CD14-positive monocyte (primary cell): ENCODE results near the gene MED6. TPM values are rescaled to one million over a fixed set of nuclear protein-coding genes. Genes with fewer than 3 reads are reported as not detected.

Source experiments
- DNase-seq, 3 donors: peaks; one replicate each; pipeline ENCODE4 v3.0.0-alpha.2; 2011 to 2022
- H2AFZ ChIP-seq: 2 replicates; pipeline ENCODE4 v1.6.0; 2012; ENCODE audit warnings: mild to moderate bottlenecking, low read depth, low read length, inconsistent platforms; ENCODE audit not compliant: insufficient read depth, poor library complexity, severe bottlenecking
- H3K27ac ChIP-seq, 2 donors: 1 replicate in 1 of 2; 2 replicates in 1 of 2; pipeline ENCODE4 v1.5.1; 2012 to 2013; ENCODE audit warnings: low read length in 2 of 2, control low read depth in 1 of 2, inconsistent platforms in 1 of 2, low read depth in 1 of 2, mild to moderate bottlenecking in 1 of 2
- H3K27me3 ChIP-seq, 2 donors: one replicate each; pipeline versions ENCODE4 v1.6.0 to v1.6.1; 2011 to 2013; ENCODE audit warnings: low read length in 2 of 2; ENCODE audit not compliant: control insufficient read depth in 2 of 2, insufficient read depth in 2 of 2
- H3K36me3 ChIP-seq, 2 donors: replicated peaks in 1 of 2; 1 replicate in 1 of 2; 2 replicates in 1 of 2; pipeline versions ENCODE4 v1.5.1 to v1.6.1; 2012 to 2013; ENCODE audit warnings: low read length in 2 of 2, control low read depth in 1 of 2, inconsistent platforms in 1 of 2, mild to moderate bottlenecking in 1 of 2; ENCODE audit not compliant: insufficient read depth in 2 of 2, control insufficient read depth in 1 of 2
- H3K4me1 ChIP-seq, 2 donors: 1 replicate in 1 of 2; 2 replicates in 1 of 2; pipeline versions ENCODE4 v1.5.1 to v1.6.1; 2012 to 2013; ENCODE audit warnings: low read length in 2 of 2, control low read depth in 1 of 2, inconsistent platforms in 1 of 2, mild to moderate bottlenecking in 1 of 2, moderate library complexity in 1 of 2; ENCODE audit not compliant: insufficient read depth in 2 of 2, control insufficient read depth in 1 of 2
- H3K4me2 ChIP-seq: replicated peaks from 2 replicates; pipeline ENCODE3; 2012; ENCODE audit warnings: low read length, moderate library complexity, mild to moderate bottlenecking; ENCODE audit not compliant: poor library complexity, severe bottlenecking; ENCODE audit errors: extremely low read depth
- H3K4me3 ChIP-seq, 3 experiments: fragments of 200-600 bp in 1 of 3; sonication (generic) in 1 of 3; replicated peaks in 1 of 3; 1 replicate in 2 of 3; 2 replicates in 1 of 3; pipeline ENCODE4 v1.5.1; 2011 to 2013; ENCODE audit warnings: low read length in 3 of 3, mild to moderate bottlenecking in 3 of 3, control low read depth in 2 of 3, low read depth in 2 of 3, inconsistent platforms in 1 of 3, moderate library complexity in 1 of 3
- H3K79me2 ChIP-seq: 2 replicates; pipeline ENCODE4 v1.6.0; 2012; ENCODE audit warnings: mild to moderate bottlenecking, control low read depth, inconsistent platforms, low read length, moderate library complexity; ENCODE audit not compliant: insufficient read depth
- H3K9ac ChIP-seq: 2 replicates; pipeline ENCODE4 v1.6.0; 2017; ENCODE audit warnings: low read length, mild to moderate bottlenecking; ENCODE audit not compliant: insufficient read depth, poor library complexity, severe bottlenecking
- H3K9me3 ChIP-seq, 2 donors: replicated peaks in 1 of 2; 1 replicate in 1 of 2; 2 replicates in 1 of 2; pipeline versions ENCODE4 v1.5.1 to v1.6.1; 2012 to 2013; ENCODE audit warnings: low read length in 2 of 2, control low read depth in 1 of 2; ENCODE audit not compliant: control insufficient read depth in 1 of 2, insufficient read depth in 1 of 2
- H4K20me1 ChIP-seq: 2 replicates; pipeline ENCODE4 v1.6.0; 2012; ENCODE audit warnings: mild to moderate bottlenecking, low read length, control low read depth, moderate library complexity; ENCODE audit not compliant: insufficient read depth
- H3K27ac Mint-ChIP-seq, 7 donors: one replicate each; pipeline ENCODE4 v1.8.0; 2020; ENCODE audit warnings: mild to moderate bottlenecking in 7 of 7, mixed read lengths in 7 of 7, moderate library complexity in 6 of 7, inconsistent platforms in 2 of 7
- H3K27me3 Mint-ChIP-seq, 3 donors: one replicate each; pipeline ENCODE4 v1.8.0; 2021 to 2022; ENCODE audit warnings: low read depth in 3 of 3, mild to moderate bottlenecking in 3 of 3, mixed read lengths in 3 of 3, moderate library complexity in 3 of 3, inconsistent platforms in 1 of 3
- H3K36me3 Mint-ChIP-seq, 2 donors: one replicate each; pipeline ENCODE4 v1.8.0; 2020; ENCODE audit warnings: mixed read lengths in 2 of 2, inconsistent platforms in 1 of 2, mild to moderate bottlenecking in 1 of 2
- H3K4me1 Mint-ChIP-seq: one replicate; pipeline ENCODE4 v1.8.0; 2020; ENCODE audit warnings: mild to moderate bottlenecking, mixed read lengths
- H3K4me3 Mint-ChIP-seq, 2 donors: one replicate each; pipeline ENCODE4 v1.8.0; 2020; ENCODE audit warnings: mild to moderate bottlenecking in 2 of 2, mixed read lengths in 2 of 2, moderate library complexity in 1 of 2
- H3K9me3 Mint-ChIP-seq, 7 donors: one replicate each; pipeline ENCODE4 v1.8.0; 2020 to 2022; ENCODE audit warnings: mixed read lengths in 7 of 7, mild to moderate bottlenecking in 6 of 7, moderate library complexity in 6 of 7, inconsistent platforms in 2 of 7
- CTCF ChIP-seq: fragments of 200-600 bp; IDR thresholded peaks from one replicate; pipeline ENCODE4 v1.8.0; 2022; ENCODE audit warnings: antibody characterized with exemption, mild to moderate bottlenecking
- WGBS: methylation state at CpG from one replicate; pipeline ENCODE4 v1.1.5; 2013; ENCODE audit warnings: missing lambda C conversion rate; ENCODE audit not compliant: insufficient coverage; 5-methylcytosine and 5-hydroxymethylcytosine counted together
- intact Hi-C, 2 donors: fragments of 100-400 bp; cut with micrococcal nuclease; formaldehyde crosslinking; loops; one replicate each; pipeline versions ENCODE4 v1.15.0 to v1.15.1; 2023
- polyA plus RNA-seq, 3 donors: library from polyadenylated mRNA; depleted of rRNA in 1 of 3; unstranded in 2 of 3; stranded (reverse) in 1 of 3; fragments of 300-500 nt in 2 of 3; fragments of >200 nt in 1 of 3; fragmentation: Illumina TruSeq in 2 of 3; gene quantifications; 1 replicate in 2 of 3; 2 replicates in 1 of 3; pipeline ENCODE4 v1.2.3, GENCODE V29; 2012 to 2021

The MED6 gene
- polyA plus RNA-seq, 3 donors = 11.9 to 22.3 (median 19.4) TPM

- H3K4me2 ChIP-seq = no peak overlapping the region
- no peak overlapping the region for H3K9ac ChIP-seq
- H3K27ac ChIP-seq = no peak overlapping the region
- Mint-ChIP-seq H3K27me3 (peaks cover 22 to 32% (median 24%) of the 10 kb centered on the region in 3 donors), H3K36me3 (peaks cover 10 to 11% of the 10 kb centered on the region in 2 donors), H3K4me3 (no peak overlapping the region), H3K9me3 (peaks cover 0 to 10% (median 3%) of the 10 kb centered on the region in 7 donors), H3K27ac (no peak overlapping the region), H3K4me1 (peaks cover 16% of the 10 kb centered on the region)
- no peaks in the 10 kb centered on the region for H3K36me3 ChIP-seq
- WGBS = 98% methylated on average over 6 of the region's 6 CpGs
- intact Hi-C loops = no loop called here
- no peaks in the 10 kb centered on the region for H3K79me2 ChIP-seq
- H3K9me3 ChIP-seq = no peaks in the 10 kb centered on the region
- H4K20me1 ChIP-seq = no peaks in the 10 kb centered on the region
- H3K4me3 ChIP-seq = no peak overlapping the region
- peaks cover 12 to 28% of the 10 kb centered on the region in 2 donors for H3K27me3 ChIP-seq
- no peak overlapping the region for H2AFZ ChIP-seq
- no peak for TF ChIP-seq CTCF
- H3K4me1 ChIP-seq = peaks cover 19 to 22% of the 10 kb centered on the region in 2 donors
- DNase-seq = no peak
These were observed 45.4 kb upstream of the MED6 start for GRCh38 chr14:70645892-70646291.

- peaks cover 21% of the 10 kb centered on the region for H3K4me1 Mint-ChIP-seq
- Histone ChIP-seq H3K79me2 (no peaks in the 10 kb centered on the region), H3K27me3 (peaks cover 27 to 46% of the 10 kb centered on the region in 2 donors), H3K9ac (no peak overlapping the region), H2AFZ (no peak overlapping the region), H3K4me3 (no peak overlapping the region), H3K4me2 (no peak overlapping the region), H4K20me1 (no peaks in the 10 kb centered on the region), H3K4me1 (peaks cover 25 to 27% of the 10 kb centered on the region in 2 donors), H3K27ac (no peak overlapping the region), H3K9me3 (no peaks in the 10 kb centered on the region), H3K36me3 (no peaks in the 10 kb centered on the region)
- 94% methylated on average over 3 of the region's 5 CpGs for WGBS
- peaks cover 3 to 14% of the 10 kb centered on the region in 2 donors for H3K36me3 Mint-ChIP-seq
- intact Hi-C loops = loop anchor here in 1 of 2 donors (5.0 kb wide), 1 partner anchor 48 kb away; no protein-coding TSS in a partner anchor
- peaks cover 36 to 47% (median 36%) of the 10 kb centered on the region in 3 donors for H3K27me3 Mint-ChIP-seq
- no peak for DNase-seq
- peaks cover 0 to 15% (median 5%) of the 10 kb centered on the region in 7 donors for H3K9me3 Mint-ChIP-seq
- TF ChIP-seq CTCF = no peak
- H3K4me3 Mint-ChIP-seq = no peak overlapping the region
- H3K27ac Mint-ChIP-seq = no peak overlapping the region
These were observed 43.5 kb upstream of the MED6 start for GRCh38 chr14:70643967-70644366.
